HG02763 (cell line): ENCODE measurements around the gene GMPR2.
"Not testable (repeated sequence)": the region's sequence is repeated elsewhere in the genome, so short reads cannot be mapped to it uniquely, and the experiment has no call there.

Source experiments
- ATAC-seq: cut with Tn5 transposase; IDR thresholded peaks from one replicate; pipeline ENCODE4 v1.9.1; 2021; ENCODE audit warnings: mild to moderate bottlenecking, moderate library complexity; ENCODE audit not compliant: unreplicated experiment

GMPR2 gene

DNA sequence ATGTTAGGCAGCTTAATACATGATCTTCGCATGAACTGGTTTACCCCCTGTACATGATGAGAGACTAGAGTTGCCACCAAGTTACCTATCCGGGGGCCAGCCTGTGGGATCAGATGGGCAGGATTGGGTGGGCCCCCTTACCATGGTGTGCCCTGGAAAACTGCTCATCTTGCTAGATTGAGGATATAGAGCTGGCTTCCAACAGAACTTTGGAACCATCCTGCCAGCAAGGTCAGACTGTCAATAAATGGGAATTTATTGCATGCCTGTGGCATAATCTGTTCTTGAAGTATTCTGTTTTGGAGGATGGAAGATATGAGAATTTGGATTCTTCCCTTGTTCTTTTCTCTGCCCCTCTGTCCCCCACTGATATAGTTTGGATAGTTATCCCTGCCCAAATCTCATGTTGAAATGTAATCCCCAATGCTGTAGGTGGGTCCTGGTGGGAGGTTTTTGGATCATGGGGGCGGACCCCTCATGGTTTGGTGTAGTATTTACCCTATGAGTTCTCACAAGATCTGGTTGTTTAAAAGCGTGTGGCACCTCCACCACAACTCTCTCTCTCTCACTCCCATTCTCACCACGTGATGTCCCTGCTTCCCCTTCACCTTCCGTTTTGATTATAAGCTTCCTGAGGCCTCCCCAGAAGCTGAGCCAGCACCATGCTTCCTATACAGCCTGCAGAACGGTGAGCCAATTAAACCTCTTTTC is 33.8 kb upstream of the GMPR2 start:
- ATAC-seq, result no peak

DNA sequence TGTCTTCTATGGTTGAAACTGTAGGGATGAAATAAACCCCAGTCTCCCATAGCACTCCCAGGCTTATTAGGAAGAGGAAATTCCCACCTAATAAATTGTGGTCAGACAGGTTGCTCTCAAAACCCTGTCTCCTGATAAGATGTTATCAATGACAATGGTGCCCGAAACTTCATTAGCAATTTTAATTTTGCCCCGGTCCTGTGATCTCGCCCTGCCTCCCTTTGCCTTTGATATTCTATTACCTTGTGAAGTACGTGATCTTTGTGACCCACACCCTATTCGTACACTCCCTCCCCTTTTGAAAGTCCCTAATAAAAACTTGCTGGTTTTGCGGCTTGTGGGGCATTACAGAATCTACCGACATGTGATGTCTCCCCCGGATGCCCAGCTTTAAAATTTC is 30.2 kb upstream of the GMPR2 start:
- not testable (repeated sequence) for ATAC-seq

DNA sequence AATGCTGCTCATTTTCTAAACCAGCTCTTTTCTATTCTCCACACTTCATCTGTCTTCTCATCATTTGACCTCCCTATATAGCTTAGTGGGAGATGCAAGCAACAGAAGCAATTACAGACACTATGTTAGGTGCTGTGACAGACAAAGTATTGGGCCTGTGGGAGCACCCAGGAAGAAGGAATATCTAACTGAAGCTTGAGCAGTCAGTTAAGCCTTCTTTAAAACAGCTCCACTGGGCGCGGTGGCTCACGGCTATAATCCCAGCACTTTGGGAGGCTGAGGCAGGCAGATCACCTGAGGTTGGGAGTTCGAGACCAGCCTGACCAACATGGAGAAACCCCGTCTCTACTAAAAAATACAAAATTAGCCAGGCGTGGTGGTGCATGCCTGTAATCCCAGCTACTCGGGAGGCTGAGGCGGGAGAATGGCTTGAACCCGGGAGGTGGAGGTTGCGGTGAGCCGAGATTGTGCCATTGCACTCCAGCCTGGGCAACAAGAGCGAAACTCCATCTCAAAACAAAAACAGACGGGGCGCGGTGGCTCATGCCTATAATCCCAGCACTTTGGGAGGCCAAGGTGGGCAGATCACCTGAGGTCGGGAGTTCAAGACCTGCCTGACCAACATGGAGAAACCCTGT is 29.4 kb upstream of the GMPR2 start:
- ATAC-seq, result not testable (repeated sequence)

DNA sequence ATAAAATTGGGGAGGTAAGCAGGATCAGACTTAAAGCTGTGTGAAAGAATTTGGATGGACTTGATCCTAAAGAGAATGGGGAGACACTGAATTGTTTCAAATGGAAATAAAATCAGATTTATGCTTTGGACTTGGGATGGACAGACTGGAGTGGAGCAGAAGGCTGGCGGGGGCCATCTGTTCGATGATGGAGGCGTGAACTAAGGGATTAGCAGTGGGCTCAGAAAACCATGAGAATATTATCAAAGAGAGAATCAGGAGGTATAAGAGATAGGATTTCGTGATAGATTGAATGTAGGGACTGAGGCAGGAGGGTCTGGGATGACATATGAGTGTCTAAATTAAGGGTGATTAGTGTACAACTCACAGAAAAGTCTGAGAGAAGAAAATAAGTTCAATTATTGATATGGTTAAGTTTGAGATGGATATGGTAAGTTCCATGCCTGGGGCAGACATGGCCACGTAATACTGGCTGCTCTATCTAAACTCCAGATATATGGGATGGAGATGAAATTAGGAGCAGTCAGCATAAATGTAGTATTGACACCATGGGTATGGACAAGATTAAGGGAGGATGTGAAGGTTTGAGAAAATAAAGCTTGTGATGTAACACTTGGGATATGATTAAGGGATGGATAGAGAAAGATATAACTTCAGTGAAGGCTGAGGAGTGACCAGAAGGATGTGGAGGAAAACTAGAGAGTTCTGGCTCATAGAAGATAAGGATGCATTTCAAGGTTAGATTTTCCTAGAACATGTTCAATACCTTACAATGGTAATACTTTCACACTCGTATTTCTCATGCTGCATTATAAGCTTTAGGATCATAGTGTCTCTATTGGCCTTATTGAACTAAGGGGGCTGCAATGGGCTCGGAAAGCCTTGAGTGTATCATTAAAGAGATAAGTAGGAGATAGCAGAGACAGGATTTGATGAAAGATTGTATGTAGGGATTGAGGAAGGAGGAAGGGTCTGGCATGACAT is 28.3 kb upstream of the GMPR2 start:
- ATAC-seq, result no peak

DNA sequence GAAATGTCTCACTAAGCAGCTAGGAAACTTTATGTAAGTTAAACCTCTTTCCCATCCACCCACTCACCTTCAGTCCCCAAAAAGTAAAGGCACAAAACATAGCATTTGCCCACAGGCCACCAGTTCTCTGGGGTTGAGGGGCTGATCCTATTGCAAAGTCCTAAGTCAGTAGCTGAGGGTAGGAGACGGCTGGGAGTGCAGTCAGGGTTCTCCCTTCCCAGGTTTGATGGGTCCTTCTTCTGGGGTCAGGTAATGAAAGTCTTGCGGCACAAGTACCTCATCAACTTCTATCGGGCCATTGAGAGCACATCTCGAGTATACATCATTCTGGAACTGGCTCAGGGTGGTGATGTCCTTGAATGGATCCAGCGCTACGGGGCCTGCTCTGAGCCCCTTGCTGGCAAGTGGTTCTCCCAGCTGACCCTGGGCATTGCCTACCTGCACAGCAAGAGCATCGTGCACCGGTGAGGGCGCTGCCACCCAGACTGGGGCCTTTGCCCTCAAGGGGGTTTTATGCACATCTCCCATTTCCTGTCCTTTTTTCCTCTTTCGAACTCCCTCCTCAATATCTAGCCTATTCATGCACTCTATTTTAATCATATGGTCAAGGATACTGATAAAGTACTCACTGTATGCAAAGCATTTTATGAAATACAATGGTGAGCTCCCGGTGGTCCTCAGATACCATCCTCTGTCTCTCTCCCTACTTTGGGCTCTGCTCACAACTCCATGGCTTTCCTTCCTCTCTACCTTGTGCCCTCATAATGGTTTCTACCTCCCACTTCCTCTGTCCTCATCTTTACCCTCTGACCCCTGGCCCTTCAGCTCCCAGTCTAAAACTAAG is 26.2 kb upstream of the GMPR2 start:
- no peak for ATAC-seq

DNA sequence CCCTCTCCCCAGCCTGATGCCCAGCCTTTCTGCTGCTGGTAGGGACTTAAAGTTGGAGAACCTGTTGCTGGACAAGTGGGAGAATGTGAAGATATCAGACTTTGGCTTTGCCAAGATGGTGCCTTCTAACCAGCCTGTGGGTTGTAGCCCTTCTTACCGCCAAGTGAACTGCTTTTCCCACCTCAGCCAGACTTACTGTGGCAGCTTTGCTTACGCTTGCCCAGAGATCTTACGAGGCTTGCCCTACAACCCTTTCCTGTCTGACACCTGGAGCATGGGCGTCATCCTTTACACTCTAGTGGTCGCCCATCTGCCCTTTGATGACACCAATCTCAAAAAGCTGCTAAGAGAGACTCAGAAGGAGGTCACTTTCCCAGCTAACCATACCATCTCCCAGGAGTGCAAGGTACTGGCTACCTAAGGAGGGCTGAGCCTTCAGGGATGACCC is 25.6 kb upstream of the GMPR2 start:
- ATAC-seq, result no peak

DNA sequence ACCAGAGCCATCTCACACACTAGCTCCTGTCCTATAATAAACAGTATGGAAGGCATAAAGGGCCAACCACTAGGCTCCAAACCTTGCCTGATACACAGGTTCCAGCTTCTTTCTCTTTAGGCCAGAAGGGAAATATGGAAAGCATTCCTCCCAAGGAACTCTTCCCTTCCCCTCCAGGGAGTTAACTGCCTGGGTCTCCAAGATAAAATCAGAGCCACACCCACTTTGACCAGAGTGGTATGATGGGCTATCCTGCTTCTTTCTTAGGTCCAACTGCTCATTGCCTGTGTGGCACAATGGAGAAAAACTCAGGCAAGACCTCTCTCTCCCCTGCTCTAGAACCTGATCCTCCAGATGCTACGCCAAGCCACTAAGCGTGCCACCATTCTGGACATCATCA is 25.1 kb upstream of the GMPR2 start:
- ATAC-seq, result no peak

DNA sequence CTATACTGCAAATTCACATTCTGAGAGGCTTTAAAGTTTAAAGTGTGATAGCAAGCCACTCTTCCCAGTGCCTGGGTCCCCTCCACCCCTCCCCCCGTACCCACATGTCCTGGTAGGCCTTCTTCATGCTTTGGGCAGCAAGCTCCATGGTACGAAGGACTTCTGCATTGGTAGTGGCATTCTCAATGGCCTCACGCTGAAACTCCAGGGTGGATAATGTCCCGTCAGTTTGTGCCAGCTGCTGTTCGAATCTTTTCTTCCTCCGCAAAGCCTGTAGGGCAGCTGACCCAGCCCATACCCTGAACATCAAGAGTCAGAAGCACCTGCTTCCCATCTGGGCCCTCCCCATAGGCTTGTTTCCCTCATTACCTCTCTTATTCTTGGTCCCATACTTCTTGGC is 21.4 kb upstream of the GMPR2 start:
- no peak for ATAC-seq

DNA sequence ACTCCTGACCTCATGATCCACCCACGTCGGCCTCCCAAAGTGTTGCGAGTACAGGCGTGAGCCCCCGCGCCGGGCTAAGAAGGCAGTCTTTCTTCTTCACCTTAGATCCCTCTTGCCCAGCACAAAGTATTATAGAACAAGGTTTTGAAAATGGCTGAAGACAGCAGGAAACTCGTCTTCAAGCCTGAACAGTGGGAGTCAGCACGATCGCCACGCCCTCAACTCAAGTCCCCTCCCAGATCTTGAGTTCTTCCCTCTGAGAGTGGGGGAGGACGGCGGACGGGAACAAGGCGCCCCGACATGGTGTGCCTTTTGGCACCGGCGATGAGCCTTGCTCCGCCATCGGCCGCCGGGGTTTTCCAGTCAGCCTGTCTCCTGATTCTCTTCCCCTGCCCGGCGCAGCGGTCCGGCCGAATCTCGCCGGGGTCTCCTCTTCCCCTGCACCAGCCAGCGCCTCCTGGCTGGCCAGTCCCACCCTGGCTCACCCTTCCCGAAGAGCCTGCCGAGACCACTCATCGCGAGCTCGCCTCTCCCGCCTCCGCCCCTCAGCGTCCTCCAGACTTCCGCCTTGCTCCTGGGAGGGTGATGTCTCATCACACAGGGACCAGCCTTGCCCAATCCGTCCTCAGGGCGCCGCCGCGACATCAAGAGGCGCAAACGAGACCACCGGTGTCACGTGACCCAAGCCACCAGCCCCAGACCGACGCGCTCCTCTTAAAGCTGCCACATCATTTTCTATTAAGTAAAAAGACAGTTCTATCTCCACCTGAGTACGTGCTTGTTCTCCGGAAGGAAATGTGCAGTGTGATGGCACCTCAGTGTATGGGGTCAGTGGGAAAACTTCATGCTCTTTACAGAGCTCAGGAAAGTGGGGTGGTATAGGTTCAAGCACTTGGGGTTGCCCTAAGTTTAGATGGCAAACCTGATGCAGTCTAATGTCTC is 19.5 kb upstream of the GMPR2 start, which contains the start of gene CHMP4A:
TSS of gene CHMP4A (minus strand) at position 565 of the 942 bp plus-strand sequence. CDS start at position 516, 49 bp downstream.
- ATAC-seq, result peak; percentile 79

DNA sequence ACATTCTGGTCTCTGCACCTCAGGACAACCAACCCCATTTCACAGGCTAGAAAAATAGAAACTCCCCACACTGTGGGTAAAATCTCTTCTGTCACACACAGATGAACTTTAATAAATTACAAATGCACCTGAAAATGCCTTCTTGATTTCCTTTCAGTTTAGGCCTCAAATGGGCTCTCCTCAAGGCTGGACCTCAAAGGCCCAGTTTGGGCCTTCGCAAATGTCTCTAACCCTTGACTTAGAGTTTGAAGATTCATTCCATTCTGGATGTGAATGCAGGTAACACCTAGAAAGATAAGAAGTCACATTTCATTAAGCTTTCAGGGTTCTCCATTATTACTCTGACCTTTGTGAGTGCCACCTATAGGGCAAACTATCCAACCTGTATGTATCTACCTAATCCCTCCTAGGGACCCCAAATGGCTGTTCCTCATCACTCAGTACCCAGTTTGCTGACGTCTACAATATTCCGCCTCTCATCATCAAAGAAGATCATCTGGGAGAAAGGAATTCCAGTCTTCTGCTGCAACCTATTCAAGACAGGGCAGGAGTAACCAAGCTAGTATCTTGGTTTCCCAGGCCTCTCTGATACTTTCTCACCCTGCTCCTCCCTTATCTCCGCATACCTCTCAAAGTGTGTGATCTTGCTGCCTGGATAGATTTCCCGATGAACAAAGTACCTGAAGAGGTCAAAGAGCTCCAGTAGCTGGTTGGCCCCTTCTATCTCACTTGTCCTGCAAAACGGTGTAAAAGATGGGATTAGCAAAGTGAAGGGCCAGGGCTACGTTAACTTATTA is 18.7 kb upstream of the GMPR2 start:
- ATAC-seq, result no peak

DNA sequence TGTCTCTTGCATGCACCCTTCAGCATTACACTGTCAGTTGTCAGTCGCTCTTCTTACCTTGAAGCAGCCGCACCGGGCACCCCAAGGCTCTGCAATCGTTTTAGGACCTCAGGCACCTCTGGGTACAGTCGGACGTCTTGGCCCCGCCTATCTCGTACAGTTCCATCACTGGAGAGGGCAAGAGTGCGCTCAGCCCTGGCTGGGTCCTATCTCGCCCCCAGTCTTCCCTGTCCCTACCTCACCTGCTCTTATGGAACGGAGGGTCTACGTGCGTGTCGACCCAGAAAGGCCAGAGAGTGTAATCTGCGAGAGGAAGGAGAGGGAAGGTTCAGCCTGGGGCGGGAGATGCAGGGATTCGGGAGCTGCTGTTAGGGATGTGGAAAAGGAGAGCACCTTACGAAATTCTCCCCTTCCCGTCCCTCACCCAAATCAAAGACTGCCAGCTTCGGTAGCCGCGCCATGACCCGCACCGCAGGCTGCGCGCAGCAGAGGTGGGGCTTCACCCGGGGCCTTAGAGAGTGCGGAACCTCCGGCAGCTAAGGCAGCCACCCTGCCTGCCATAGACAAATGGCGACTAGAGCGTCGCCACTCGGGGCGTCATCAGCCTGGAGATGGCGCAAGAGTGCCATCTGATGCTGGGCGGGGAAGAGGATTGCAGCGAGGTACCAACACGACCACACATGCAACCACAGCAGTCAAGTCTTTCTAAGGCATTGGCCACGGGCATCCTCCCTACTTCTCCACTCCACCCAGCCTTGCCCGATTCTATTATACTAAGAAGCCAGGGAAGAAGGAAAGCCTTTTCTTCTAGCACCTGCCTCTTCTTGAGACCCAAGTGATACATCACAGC is 17.0 kb upstream of the GMPR2 start, which contains the start of gene MDP1:
TSS of gene MDP1 (minus strand) at position 572 of the 850 bp plus-strand sequence. CDS start at position 461, 111 bp downstream.
- ATAC-seq, result peak; percentile 66

DNA sequence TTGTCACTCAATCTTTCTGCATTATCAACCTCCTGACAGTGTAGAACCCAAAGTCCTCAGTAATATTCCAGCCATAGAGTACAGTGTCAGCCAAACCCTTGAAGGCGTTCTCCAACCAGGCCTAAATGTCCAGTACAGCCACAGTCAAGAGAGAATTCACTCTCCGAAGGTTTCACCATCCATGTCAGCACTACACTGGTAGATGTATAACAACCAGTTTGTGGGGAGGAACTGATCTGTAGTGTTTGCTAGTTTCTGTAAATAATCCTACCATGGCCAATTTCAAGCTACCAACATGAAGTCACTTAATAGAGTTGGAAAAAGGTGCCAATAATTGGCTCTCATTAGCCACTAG is 16.4 kb upstream of the GMPR2 start:
- ATAC-seq, result no peak

DNA sequence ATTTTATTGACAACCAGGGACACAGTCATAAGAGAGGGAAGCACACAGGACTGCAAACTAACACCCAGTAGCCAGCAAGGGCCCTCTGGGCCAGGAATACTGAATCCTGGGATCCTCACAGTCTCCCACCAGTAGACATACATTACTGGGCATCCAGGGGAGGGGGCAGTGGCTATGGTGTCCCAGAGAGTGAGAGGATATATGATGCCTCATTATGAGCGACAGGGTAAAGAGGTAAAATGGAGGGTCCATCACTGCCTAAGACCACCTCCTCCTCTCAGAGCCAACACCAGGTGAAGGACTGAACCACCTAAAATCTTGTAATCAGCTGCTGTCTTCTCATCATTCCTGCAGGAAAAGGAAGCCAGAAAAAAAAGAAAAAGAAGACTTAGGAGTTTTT is 15.9 kb upstream of the GMPR2 start:
- ATAC-seq, result not testable (repeated sequence)

DNA sequence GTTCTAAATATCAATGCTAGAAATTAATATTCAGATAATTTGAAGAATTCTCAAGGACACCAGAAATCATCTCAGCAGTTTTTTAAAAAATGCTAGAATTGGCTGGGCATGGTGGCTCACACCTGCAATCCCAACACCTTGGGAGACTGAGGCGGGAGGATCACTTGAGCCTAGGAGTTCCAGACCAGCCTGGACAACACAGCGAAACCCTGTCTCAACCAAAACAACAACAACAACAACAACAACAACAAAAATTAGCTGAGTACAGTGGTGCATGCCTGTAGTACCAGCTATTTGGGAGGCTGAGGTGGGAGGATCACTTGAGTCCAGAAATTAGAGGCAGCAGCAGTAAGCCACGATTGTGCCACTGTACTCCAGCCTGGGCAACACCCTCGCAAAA is 13.6 kb upstream of the GMPR2 start:
- no peak for ATAC-seq

DNA sequence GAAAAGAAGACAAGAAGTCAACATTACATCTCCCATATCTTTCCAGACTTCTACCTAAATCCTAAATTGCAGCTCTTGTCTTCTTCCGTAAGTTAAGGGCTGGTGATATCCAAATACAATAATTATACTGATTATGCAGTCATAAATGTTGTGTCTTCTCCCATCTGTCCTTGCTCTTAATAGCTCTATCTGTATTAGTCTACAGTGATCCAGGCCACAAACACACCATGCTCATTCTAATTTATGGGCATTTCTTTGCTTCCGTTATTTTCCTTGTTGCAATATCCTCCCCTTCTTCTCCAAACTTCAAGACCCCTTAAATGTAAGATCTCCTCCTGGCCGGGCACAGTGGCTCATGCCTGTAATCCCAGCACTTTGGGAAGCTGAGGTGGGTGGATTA is 13.2 kb upstream of the GMPR2 start:
- ATAC-seq, result no peak

DNA sequence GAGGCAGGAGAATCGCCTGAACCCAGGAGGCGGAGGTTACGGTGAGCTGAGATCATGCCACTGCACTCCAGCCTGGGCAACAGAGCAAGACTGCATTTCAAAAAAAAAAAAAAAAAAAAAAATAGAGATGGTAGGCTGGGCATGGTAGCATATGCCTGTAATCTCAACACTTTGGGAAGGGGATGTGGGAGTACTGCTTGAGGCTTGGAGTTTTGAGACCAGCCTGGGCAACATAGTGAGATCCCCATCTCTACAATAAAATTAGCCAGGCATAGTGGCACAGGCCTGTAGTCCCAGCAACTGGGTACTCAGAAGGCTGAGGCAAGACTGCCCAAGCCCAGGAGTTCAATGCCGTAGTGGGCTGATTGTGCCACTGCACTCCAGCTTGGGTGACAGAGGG is 9.7 kb upstream of the GMPR2 start:
- not testable (repeated sequence) for ATAC-seq

DNA sequence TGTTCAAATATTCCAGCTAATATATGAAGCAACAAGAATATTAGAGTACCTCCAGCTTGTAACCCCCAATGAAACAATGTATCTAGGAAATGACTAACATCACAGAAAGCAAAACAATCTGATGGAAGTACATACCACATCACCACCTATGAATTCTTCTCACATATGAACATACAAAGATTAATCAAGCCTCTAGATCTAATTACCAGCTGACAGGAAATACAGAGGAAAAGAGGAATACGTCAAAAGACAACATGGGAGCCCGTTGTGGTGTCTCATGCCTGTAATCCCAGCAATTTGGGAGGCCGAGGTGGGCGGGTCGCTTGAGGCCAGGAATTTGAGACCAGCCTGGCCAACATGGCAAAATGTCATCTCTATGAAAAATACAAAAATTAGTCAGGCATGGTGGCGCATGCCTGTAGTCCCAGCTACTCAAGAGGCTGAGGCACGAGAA is 8.1 kb upstream of the GMPR2 start:
- no peak for ATAC-seq
